ENCODE measurements around the gene ALG5. TPM values are rescaled to one million over a fixed set of nuclear protein-coding genes. Genes with fewer than 3 reads are reported as not detected.

The ALG5 gene
- total RNA-seq, 1 experiment from 2014 or later = 51.5 TPM

DNA sequence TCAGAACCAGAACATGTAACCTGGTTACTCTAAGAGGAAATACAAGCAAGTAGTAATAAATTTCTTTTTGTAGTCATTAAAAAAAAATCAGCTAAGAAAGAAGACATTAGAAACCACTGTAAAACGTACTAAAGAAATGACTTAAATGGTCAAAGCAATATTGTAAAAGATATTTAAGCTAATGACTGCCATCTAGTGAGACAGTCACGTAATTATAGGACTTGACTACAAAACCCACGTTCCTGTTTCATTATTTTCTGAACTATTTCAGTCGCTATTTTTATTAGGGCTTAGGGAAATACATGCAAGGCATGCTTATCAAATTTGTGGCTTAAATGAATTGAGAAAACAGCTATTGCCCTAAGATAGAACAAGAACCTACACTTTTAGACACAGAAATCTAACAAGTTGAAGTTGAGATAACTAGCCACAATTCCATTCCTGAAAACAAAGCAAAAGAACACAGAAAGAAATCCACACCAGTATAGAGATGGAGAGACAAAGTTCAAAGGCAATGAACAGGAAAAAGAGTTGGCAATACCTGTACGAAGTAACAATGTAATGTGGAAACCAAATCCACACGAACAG, 17.9 kb downstream of the ALG5 start:
- peak; percentile 36 for DNase-seq (ENCODE audit: low read depth)

- no peak for DNase-seq (ENCODE audit: low read depth)
These were observed 19.6 kb downstream of the ALG5 start for GRCh38 chr13:36979361-36980050.

- DNase-seq (ENCODE audit: low read depth) = no peak
These were observed 24.0 kb downstream of the ALG5 start for GRCh38 chr13:36975172-36975571.

- no peak for DNase-seq (ENCODE audit: low read depth)
These were observed 25.4 kb downstream of the ALG5 start for GRCh38 chr13:36973621-36974295.

DNA sequence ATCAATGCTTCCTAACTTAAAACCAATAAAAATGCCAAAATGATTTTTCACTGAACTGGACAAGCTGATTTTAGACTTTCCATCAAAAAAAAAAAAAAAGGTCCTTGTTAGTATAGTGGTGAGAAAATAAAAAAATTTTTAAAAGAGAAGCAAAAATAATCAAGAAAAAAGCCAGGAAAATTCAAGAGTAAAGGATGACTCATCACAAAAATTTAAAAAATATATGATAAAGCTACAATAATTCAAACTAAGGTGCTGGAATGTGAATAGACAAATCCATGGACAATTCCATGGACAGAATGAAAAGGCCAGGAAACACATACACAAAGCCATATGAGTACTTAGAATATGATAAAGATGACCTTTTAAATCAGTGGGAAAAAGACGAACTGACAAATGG, 26.1 kb downstream of the ALG5 start:
- DNase-seq (ENCODE audit: low read depth) = no peak

- no peak for DNase-seq (ENCODE audit: low read depth)
These were observed 32.7 kb downstream of the ALG5 start for GRCh38 chr13:36966404-36966803.

DNA sequence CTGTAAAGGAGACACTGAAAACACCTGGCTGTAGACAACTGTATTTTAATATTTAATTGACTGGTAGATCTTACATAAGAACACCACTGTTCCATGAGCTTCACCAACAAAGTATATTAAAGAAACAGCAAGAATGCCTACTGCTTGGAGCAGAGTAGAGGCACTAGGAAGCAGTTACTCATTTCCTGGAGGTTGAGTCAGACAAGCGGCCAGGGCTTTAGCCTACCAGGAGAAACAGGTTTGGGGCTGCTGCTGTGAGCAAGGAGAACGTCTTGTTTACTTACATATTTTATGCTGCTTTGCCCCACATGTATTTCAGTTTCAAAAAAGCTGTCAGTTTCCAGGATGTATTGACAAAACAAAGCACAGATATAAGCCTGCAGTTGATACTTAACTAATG, 33.4 kb downstream of the ALG5 start:
- DNase-seq (ENCODE audit: low read depth) = peak; percentile 95

GRCh38 chr13:36959456-36960116, 39.6 kb downstream of the ALG5 start:
- DNase-seq (ENCODE audit: low read depth) = no peak

DNA sequence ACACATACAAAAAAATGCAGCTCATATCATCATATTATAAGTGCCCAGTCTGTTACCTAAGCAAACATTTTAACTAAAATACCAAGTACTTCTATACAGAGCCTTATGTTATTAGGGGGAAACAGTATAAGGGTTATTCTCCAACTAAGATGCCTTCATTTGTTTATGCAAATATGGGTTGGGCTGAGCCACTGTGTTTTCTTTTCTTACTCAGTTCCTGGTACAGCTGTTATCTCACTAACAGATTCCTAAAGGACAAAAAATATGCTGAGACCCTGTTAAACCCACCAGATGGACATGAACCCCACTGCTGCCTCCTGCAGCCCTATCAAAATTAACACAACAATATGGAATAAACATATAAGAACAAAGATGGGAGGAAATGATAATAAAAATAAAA, 44.6 kb downstream of the ALG5 start:
- no peak for DNase-seq (ENCODE audit: low read depth)

- no peak for DNase-seq (ENCODE audit: low read depth)
These were observed 48.2 kb downstream of the ALG5 start for GRCh38 chr13:36950920-36951319.

DNA sequence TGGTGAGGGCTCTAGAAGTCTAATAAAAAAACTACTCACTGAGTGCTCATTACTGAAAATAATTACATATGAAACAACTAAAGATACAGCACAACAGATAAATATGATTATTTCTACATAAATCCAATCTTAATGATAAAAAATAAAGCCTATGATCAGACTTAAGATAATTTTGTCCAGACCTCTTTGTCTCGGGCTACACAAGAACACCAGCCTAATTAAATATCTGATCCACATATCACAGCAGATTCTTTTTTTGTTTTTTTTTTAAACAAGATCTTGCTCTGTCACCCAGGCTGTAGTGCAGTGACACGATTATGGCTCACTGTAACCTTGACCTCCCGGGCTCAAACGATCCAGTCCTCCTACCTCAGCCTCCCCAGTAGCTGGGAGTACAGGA, 48.8 kb downstream of the ALG5 start:
- DNase-seq (ENCODE audit: low read depth) = no peak

GRCh38 chr13:36945078-36945477, 54.1 kb downstream of the ALG5 start:
- DNase-seq (ENCODE audit: low read depth) = no peak

DNA sequence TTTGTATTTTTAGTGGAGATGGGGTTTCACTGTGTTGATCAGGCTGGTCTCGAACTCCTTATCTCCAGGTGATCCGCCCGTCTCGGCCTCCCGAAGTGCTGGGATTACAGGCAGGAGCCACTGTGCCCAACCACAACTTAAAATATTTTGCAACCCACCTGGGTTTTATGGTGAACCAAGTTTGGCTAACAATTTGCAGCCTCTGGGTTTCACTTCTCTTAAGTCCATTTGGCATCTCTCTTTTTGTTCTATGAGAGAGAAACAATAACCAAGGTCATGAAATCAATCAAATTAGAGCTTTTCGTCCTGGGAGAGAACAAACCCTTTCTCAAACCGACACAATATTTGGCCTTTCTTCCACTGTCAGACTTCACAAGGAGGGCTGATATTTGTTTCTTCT, 73.5 kb downstream of the ALG5 start:
- no peak for DNase-seq (ENCODE audit: low read depth)

DNA sequence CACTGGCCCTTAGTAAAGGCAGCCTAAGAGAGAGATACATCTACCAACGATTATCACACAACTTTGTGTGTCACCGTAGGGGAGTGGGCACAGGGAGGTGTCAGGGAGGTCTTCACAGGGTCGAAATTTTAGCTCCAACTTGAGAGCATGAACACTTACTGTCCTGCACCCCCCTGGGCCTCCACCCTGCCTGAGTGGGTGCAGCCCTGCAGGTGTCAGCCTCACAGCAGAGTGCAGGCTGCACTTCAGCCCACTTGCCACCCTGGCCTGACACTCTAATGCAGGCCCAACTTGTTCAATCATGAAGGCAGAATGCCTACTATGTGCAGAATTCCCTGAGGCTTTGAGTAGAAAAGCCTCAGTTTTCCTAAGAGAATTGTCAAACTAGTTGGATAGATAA, 75.1 kb downstream of the ALG5 start:
- no peak for DNase-seq (ENCODE audit: low read depth)

- no peak for DNase-seq (ENCODE audit: low read depth)
These were observed 77.4 kb downstream of the ALG5 start for GRCh38 chr13:36921631-36922301.

- DNase-seq (ENCODE audit: low read depth) = peak; percentile 3
These were observed 78.4 kb downstream of the ALG5 start for GRCh38 chr13:36920616-36921185.

DNA sequence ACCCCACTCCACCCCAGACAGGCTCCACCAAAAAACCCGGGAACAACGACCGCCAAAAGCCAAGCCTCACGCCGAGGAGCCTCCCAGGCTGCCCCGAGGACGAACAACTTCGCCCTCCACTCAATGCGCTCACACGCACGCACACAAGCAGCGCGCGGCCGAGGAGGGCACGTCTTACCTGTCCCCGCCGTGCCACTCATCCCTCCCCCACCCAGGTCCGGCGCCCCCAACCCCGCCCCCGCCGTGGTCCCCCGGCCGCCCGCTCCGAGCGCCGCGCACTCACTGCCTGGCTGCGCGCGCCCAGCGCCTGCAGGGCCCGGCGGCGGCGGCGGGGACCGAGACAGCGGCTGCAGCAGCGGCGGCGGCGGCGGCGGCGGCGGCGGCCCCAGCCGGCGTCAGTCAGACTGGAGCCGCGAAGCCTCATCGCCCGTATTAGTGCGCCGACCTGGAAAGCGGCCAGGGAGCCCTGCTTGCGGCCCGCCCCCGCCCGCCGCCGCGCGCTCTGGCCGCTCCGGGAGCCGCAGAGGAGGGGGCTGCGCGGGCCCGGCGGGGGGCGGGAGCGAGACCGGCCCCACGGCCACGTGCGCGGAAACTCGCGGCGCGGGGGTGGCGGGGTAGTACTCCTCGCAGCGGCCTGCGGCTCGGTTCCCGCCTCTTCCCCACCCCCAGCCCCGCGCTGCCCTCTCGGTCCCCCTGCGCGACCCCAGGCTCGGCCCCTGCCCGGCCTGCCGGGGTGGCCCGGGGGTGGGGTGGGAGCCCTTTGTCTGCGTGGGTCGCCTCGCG, 79.1 kb downstream of the ALG5 start, which contains the start of gene SMAD9:
SMAD9 (minus strand) TSS at position 406 of the 783 bp plus-strand sequence. CDS start 40,549 bp downstream, outside the sequence.
- peak; percentile 10 for DNase-seq (ENCODE audit: low read depth)

GRCh38 chr13:36919171-36919832, 79.8 kb downstream of the ALG5 start:
- peak; percentile 37 for DNase-seq (ENCODE audit: low read depth)

GRCh38 chr13:36918246-36919131, 80.7 kb downstream of the ALG5 start:
- DNase-seq (ENCODE audit: low read depth) = peak; percentile 2

Data from HT1080 (cell line).